ENCODE measurements around the gene SYNPO2L. TPM values are rescaled to one million over a fixed set of nuclear protein-coding genes. Genes with fewer than 3 reads are reported as not detected.
"Not testable (repeated sequence)": the region's sequence is repeated elsewhere in the genome, so short reads cannot be mapped to it uniquely, and the experiment has no call there.

SYNPO2L gene
- total and polyA plus RNA-seq, 8 donors = 0.20 to 1.3 (median 0.79) TPM

DNA sequence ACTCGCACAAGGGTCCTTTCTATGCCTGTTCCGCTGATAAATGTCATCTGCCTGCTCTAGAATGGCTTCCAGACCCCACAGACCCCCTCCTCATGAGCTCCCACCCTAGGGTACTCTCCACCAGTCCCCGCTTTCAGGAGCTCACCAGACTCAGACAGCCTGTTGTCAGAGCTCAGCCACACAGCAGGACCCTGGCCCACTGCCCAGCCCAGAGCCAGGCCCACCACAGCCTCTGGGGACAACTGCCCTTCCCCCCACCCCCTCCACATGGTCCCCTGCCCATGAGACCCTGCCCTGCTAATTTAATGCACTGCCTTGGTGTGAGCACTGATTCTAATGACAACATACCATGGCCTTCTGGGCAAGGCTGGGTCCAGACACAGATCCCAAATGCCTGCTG lies 9.8 kb upstream of the SYNPO2L start:
- H3K27me3 ChIP-seq; H3K36me3 ChIP-seq; intact Hi-C loops (cut with DNase I); H3K27ac ChIP-seq; H3K4me1 ChIP-seq; ATAC-seq; H3K4me3 ChIP-seq; DNase-seq; H3K9me3 ChIP-seq: not testable (repeated sequence)

DNA sequence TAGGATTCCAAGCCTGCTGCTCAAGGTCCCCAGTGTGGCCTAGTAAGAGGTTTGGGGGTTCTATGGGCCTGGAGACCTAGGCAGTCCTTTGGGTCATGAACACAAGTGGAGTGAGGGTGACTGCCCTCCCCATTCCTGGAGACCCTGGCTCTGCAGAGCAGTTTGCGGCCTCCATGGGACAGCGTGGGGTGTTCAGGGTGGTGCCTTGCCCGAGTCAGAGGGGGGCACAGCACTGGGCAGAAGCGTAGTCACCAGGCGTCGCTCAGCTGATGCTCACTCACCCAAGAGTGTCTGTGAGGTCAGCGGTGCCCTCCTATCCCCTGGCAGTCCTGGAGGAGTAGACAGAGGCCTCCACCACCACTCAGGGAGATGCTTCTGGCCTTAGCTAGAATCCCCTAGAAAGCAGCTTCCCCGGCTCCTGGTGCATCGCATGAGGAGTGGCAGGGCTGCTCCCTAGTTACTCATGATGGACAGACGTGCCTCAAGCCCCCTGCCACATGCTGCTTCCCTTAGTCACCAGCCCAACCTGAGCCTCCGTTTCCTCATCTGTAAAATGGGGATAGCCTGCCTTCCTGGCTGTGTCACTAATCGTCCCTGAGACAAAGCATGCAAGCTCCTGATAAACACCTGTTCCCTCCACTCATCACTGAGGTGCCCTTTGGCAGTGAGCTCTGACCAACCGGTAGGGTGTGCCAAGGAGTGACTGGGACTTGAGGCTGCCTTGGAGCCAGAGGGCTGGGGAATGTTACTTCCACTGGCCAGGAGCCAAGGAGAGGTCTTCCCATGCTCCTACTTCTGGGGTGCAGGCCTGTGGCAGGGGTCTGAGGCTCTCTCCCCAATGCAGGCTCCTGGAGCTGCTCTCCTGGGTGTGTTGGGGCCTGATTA lies 8.6 kb upstream of the SYNPO2L start:
- intact Hi-C loops (cut with DNase I); H3K9me3 ChIP-seq; H3K27ac ChIP-seq; H3K36me3 ChIP-seq; DNase-seq; ATAC-seq; H3K27me3 ChIP-seq; H3K4me3 ChIP-seq; H3K4me1 ChIP-seq: not testable (repeated sequence)

DNA sequence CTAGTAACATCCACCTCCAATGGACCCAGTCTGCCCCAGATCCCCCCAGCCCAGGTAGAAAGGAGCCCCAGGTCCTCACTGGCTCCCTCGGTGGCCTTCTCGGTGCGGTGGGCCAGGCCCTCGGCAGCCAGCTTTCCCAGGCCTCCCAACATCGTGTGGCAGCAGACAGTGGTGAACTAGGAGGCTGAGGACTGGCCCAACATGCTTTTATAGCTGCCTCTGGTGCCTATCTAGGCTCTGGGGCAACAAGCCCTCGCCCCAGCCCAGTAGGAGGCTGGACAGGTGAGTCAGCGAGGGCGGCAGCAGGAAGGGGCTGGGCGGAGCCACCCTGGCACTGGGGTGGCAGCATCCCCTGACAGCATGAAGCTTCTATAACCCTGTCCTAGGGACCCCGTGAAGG lies 7.8 kb upstream of the SYNPO2L start:
- H3K36me3 ChIP-seq; ATAC-seq; H3K27ac ChIP-seq; H3K4me1 ChIP-seq; H3K27me3 ChIP-seq; DNase-seq; intact Hi-C loops (cut with DNase I); H3K4me3 ChIP-seq; H3K9me3 ChIP-seq: not testable (repeated sequence)

DNA sequence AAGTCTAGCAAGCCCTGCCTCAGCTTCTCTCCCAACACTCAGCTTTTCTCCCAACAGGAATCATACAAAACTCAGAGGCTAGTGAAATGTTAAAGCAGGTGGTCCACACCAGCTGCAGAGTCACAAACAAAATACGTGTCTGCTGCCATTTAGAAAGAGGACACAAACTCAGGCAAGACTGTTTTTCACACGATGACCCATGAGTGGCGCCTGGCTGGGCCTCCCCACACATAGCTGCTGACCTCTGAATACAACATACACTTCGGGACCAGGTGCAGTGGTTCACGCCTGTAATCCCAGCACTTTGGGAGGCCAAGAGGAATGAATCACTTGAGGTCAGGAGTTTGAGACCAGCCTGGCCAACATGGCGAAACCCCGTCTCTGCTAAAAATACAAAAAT lies 6.9 kb upstream of the SYNPO2L start:
- DNase-seq; H3K4me3 ChIP-seq; ATAC-seq; H3K36me3 ChIP-seq; H3K27ac ChIP-seq; H3K4me1 ChIP-seq; intact Hi-C loops (cut with DNase I); H3K9me3 ChIP-seq; H3K27me3 ChIP-seq: not testable (repeated sequence)

DNA sequence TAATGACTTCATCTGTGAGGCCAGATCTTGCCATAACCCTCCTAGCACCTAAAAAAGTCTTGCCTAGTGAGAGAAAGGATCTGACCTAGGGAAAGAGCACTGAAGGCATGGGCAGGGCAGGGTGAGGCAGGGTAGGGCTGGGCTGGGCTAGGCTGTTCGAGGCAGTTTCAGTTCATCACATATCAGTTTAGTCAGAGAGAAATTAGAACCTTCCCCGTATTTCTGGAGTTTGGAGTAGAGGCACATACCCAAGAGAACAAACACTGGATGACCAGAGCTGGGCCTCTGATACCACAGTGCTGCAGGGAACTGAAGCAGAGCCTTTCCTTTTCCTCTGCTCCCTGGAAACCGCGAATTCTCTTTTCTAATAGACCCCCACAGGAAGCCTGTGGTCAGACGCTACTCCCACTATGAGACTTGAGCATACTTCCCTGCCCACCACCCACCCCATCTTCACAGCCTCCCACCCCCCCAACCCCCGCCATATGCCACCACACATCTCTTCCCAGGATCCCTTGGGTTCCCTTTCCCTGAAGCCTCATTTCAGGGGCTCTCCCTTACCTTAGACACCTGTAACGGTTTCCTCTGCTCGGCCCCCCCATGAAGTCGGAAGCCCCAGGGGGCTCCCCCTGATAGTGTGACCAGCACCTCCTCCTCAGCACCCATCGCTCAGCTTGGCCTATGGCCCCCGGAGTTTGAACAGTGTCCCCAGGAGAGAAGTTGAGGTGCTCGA lies 406 bp downstream of the SYNPO2L start:
- ATAC-seq = no peak
- TF ChIP-seq, protein P1, sequence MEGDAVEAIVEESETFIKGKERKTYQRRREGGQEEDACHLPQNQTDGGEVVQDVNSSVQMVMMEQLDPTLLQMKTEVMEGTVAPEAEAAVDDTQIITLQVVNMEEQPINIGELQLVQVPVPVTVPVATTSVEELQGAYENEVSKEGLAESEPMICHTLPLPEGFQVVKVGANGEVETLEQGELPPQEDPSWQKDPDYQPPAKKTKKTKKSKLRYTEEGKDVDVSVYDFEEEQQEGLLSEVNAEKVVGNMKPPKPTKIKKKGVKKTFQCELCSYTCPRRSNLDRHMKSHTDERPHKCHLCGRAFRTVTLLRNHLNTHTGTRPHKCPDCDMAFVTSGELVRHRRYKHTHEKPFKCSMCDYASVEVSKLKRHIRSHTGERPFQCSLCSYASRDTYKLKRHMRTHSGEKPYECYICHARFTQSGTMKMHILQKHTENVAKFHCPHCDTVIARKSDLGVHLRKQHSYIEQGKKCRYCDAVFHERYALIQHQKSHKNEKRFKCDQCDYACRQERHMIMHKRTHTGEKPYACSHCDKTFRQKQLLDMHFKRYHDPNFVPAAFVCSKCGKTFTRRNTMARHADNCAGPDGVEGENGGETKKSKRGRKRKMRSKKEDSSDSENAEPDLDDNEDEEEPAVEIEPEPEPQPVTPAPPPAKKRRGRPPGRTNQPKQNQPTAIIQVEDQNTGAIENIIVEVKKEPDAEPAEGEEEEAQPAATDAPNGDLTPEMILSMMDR (IDR thresholded peaks at IDR 0.05) = no peak
- Histone ChIP-seq H3K36me3 (no peaks in the 10 kb centered on the region), H3K4me1 (no peaks in the 10 kb centered on the region), H3K27ac (no peak overlapping the region), H3K4me3 (no peak overlapping the region), H3K9me3 (no peaks in the 10 kb centered on the region), H3K27me3 (no peaks in the 10 kb centered on the region)
- no peak for DNase-seq
- intact Hi-C loops (cut with DNase I) = no loop called here

DNA sequence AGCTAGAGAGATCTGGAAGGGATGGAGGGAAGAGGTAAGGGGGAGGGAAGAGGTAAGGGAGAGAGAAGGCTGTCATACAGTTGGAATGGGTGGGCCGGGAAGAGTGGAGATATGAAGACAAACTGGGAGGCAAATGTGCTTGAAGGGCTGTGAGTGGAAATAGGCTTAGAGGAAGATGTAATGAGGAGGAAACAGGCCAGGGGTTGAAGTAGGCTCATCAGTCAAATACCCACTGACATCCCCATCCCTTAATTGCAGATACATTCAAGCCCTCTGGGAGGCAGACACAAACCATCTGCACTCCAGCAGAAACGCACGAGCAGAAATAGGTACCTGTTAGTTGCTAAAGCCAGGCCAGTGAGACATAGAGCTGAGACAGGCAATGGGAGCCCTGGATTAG lies 2.1 kb downstream of the SYNPO2L start:
- no peaks in the 10 kb centered on the region for H3K4me1 ChIP-seq
- TF ChIP-seq, protein P1 (IDR thresholded peaks at IDR 0.05) = no peak
- no peak overlapping the region for H3K27ac ChIP-seq
- H3K4me3 ChIP-seq = no peak overlapping the region
- ATAC-seq (no peak), DNase-seq (no peak)
- intact Hi-C loops (cut with DNase I) = no loop called here
- H3K36me3 ChIP-seq = no peaks in the 10 kb centered on the region
- H3K9me3 ChIP-seq = no peaks in the 10 kb centered on the region
- no peaks in the 10 kb centered on the region for H3K27me3 ChIP-seq

DNA sequence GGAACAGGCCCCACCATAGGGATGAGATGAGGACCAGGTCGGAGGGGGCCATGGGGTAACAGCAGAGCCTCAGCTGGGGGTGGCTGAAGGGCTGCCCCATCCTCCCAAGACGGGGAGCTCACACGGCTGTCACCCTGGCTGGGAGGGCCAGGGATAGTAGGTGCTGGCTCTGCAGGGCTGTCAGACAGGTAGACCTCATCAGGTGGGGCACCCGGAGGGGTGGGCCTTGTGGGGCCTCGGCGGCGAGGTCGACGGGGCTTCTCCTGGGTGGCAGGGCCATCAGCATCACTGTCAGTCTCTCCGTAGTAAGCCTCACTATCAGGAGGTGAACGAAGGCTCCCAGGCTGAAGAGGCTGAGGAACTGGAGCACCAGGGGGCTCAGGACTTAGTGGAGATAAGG lies 2.6 kb downstream of the SYNPO2L start:
- H3K9me3 ChIP-seq = no peaks in the 10 kb centered on the region
- DNase-seq (no peak), ATAC-seq (no peak)
- H3K4me3 ChIP-seq = no peak overlapping the region
- intact Hi-C loops (cut with DNase I) = no loop called here
- H3K27me3 ChIP-seq = peaks cover 0 to 1% of the 10 kb centered on the region in 2 donors
- H3K36me3 ChIP-seq = no peaks in the 10 kb centered on the region
- H3K27ac ChIP-seq = no peak overlapping the region
- H3K4me1 ChIP-seq = peaks cover 0 to 3% of the 10 kb centered on the region in 2 donors
- TF ChIP-seq, protein P1 (IDR thresholded peaks at IDR 0.05) = no peak
